CD14-positive monocyte (primary cell): ENCODE results near the gene TMEM132D. TPM values are rescaled to one million over a fixed set of nuclear protein-coding genes. Genes with fewer than 3 reads are reported as not detected.

Source experiments
- DNase-seq, 3 donors: peaks; one replicate each; pipeline ENCODE4 v3.0.0-alpha.2; 2011 to 2022
- H2AFZ ChIP-seq: 2 replicates; pipeline ENCODE4 v1.6.0; 2012; ENCODE audit warnings: mild to moderate bottlenecking, low read depth, low read length, inconsistent platforms; ENCODE audit not compliant: insufficient read depth, poor library complexity, severe bottlenecking
- H3K27ac ChIP-seq, 2 donors: 1 replicate in 1 of 2; 2 replicates in 1 of 2; pipeline ENCODE4 v1.5.1; 2012 to 2013; ENCODE audit warnings: low read length in 2 of 2, control low read depth in 1 of 2, inconsistent platforms in 1 of 2, low read depth in 1 of 2, mild to moderate bottlenecking in 1 of 2
- H3K27me3 ChIP-seq, 2 donors: one replicate each; pipeline versions ENCODE4 v1.6.0 to v1.6.1; 2011 to 2013; ENCODE audit warnings: low read length in 2 of 2; ENCODE audit not compliant: control insufficient read depth in 2 of 2, insufficient read depth in 2 of 2
- H3K36me3 ChIP-seq, 2 donors: replicated peaks in 1 of 2; 1 replicate in 1 of 2; 2 replicates in 1 of 2; pipeline versions ENCODE4 v1.5.1 to v1.6.1; 2012 to 2013; ENCODE audit warnings: low read length in 2 of 2, control low read depth in 1 of 2, inconsistent platforms in 1 of 2, mild to moderate bottlenecking in 1 of 2; ENCODE audit not compliant: insufficient read depth in 2 of 2, control insufficient read depth in 1 of 2
- H3K4me1 ChIP-seq, 2 donors: 1 replicate in 1 of 2; 2 replicates in 1 of 2; pipeline versions ENCODE4 v1.5.1 to v1.6.1; 2012 to 2013; ENCODE audit warnings: low read length in 2 of 2, control low read depth in 1 of 2, inconsistent platforms in 1 of 2, mild to moderate bottlenecking in 1 of 2, moderate library complexity in 1 of 2; ENCODE audit not compliant: insufficient read depth in 2 of 2, control insufficient read depth in 1 of 2
- H3K4me2 ChIP-seq: replicated peaks from 2 replicates; pipeline ENCODE3; 2012; ENCODE audit warnings: low read length, moderate library complexity, mild to moderate bottlenecking; ENCODE audit not compliant: poor library complexity, severe bottlenecking; ENCODE audit errors: extremely low read depth
- H3K4me3 ChIP-seq, 3 experiments: fragments of 200-600 bp in 1 of 3; sonication (generic) in 1 of 3; replicated peaks in 1 of 3; 1 replicate in 2 of 3; 2 replicates in 1 of 3; pipeline ENCODE4 v1.5.1; 2011 to 2013; ENCODE audit warnings: low read length in 3 of 3, mild to moderate bottlenecking in 3 of 3, control low read depth in 2 of 3, low read depth in 2 of 3, inconsistent platforms in 1 of 3, moderate library complexity in 1 of 3
- H3K79me2 ChIP-seq: 2 replicates; pipeline ENCODE4 v1.6.0; 2012; ENCODE audit warnings: mild to moderate bottlenecking, control low read depth, inconsistent platforms, low read length, moderate library complexity; ENCODE audit not compliant: insufficient read depth
- H3K9ac ChIP-seq: 2 replicates; pipeline ENCODE4 v1.6.0; 2017; ENCODE audit warnings: low read length, mild to moderate bottlenecking; ENCODE audit not compliant: insufficient read depth, poor library complexity, severe bottlenecking
- H3K9me3 ChIP-seq, 2 donors: replicated peaks in 1 of 2; 1 replicate in 1 of 2; 2 replicates in 1 of 2; pipeline versions ENCODE4 v1.5.1 to v1.6.1; 2012 to 2013; ENCODE audit warnings: low read length in 2 of 2, control low read depth in 1 of 2; ENCODE audit not compliant: control insufficient read depth in 1 of 2, insufficient read depth in 1 of 2
- H4K20me1 ChIP-seq: 2 replicates; pipeline ENCODE4 v1.6.0; 2012; ENCODE audit warnings: mild to moderate bottlenecking, low read length, control low read depth, moderate library complexity; ENCODE audit not compliant: insufficient read depth
- H3K27ac Mint-ChIP-seq, 7 donors: one replicate each; pipeline ENCODE4 v1.8.0; 2020; ENCODE audit warnings: mild to moderate bottlenecking in 7 of 7, mixed read lengths in 7 of 7, moderate library complexity in 6 of 7, inconsistent platforms in 2 of 7
- H3K27me3 Mint-ChIP-seq, 3 donors: one replicate each; pipeline ENCODE4 v1.8.0; 2021 to 2022; ENCODE audit warnings: low read depth in 3 of 3, mild to moderate bottlenecking in 3 of 3, mixed read lengths in 3 of 3, moderate library complexity in 3 of 3, inconsistent platforms in 1 of 3
- H3K36me3 Mint-ChIP-seq, 2 donors: one replicate each; pipeline ENCODE4 v1.8.0; 2020; ENCODE audit warnings: mixed read lengths in 2 of 2, inconsistent platforms in 1 of 2, mild to moderate bottlenecking in 1 of 2
- H3K4me1 Mint-ChIP-seq: one replicate; pipeline ENCODE4 v1.8.0; 2020; ENCODE audit warnings: mild to moderate bottlenecking, mixed read lengths
- H3K4me3 Mint-ChIP-seq, 2 donors: one replicate each; pipeline ENCODE4 v1.8.0; 2020; ENCODE audit warnings: mild to moderate bottlenecking in 2 of 2, mixed read lengths in 2 of 2, moderate library complexity in 1 of 2
- H3K9me3 Mint-ChIP-seq, 7 donors: one replicate each; pipeline ENCODE4 v1.8.0; 2020 to 2022; ENCODE audit warnings: mixed read lengths in 7 of 7, mild to moderate bottlenecking in 6 of 7, moderate library complexity in 6 of 7, inconsistent platforms in 2 of 7
- WGBS: methylation state at CpG from one replicate; pipeline ENCODE4 v1.1.5; 2013; ENCODE audit warnings: missing lambda C conversion rate; ENCODE audit not compliant: insufficient coverage; 5-methylcytosine and 5-hydroxymethylcytosine counted together
- intact Hi-C, 2 donors: fragments of 100-400 bp; cut with micrococcal nuclease; formaldehyde crosslinking; loops; one replicate each; pipeline versions ENCODE4 v1.15.0 to v1.15.1; 2023
- polyA plus RNA-seq, 3 donors: library from polyadenylated mRNA; depleted of rRNA in 1 of 3; unstranded in 2 of 3; stranded (reverse) in 1 of 3; fragments of 300-500 nt in 2 of 3; fragments of >200 nt in 1 of 3; fragmentation: Illumina TruSeq in 2 of 3; gene quantifications; 1 replicate in 2 of 3; 2 replicates in 1 of 3; pipeline ENCODE4 v1.2.3, GENCODE V29; 2012 to 2021
- TF ChIP-seq, protein P1 (sequence below): fragments of 200-600 bp; IDR thresholded peaks from one replicate; pipeline ENCODE4 v1.8.0; 2022; ENCODE audit warnings: antibody characterized with exemption, mild to moderate bottlenecking

TMEM132D gene
- polyA plus RNA-seq, 3 donors = 0.04 TPM; not detected in 2

DNA sequence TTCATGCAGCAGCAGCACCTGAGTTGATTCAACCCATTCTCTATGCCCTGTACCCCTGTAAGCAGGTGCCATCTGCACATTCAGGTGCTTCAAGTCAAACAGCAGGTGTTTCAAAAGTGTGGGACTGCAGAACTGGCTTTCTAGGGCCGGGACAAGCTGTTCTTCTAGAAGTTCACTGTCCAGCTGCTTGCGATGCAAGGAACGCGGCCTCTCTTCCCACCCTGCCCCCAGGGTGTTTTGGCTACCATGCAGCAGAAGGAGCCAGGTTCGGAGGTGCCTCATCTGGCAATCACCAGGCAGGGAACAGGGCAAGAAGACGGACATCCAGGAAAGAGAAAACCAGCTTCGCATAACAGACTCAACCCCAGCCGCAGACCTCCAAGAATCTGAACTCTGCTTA, 35.2 kb downstream of the TMEM132D start:
- Mint-ChIP-seq H3K36me3 (no peaks in the 10 kb centered on the region), H3K27me3 (peaks cover 0 to 2% (median 0%) of the 10 kb centered on the region in 3 donors), H3K4me1 (no peaks in the 10 kb centered on the region), H3K27ac (no peak overlapping the region), H3K4me3 (no peak overlapping the region), H3K9me3 (peaks cover 0 to 15% (median 7%) of the 10 kb centered on the region in 7 donors)
- WGBS = 84% methylated on average over 6 of the region's 8 CpGs
- Histone ChIP-seq H3K9me3 (peaks cover 11 to 23% of the 10 kb centered on the region in 2 donors), H2AFZ (no peak overlapping the region), H3K27me3 (no peaks in the 10 kb centered on the region), H3K27ac (no peak overlapping the region), H3K4me2 (no peak overlapping the region), H3K4me1 (no peaks in the 10 kb centered on the region), H3K4me3 (no peak overlapping the region), H3K79me2 (no peaks in the 10 kb centered on the region), H3K9ac (no peak overlapping the region), H4K20me1 (no peaks in the 10 kb centered on the region), H3K36me3 (no peaks in the 10 kb centered on the region)
- no peak for DNase-seq
- intact Hi-C loops = no loop called here
- TF ChIP-seq, protein P1, sequence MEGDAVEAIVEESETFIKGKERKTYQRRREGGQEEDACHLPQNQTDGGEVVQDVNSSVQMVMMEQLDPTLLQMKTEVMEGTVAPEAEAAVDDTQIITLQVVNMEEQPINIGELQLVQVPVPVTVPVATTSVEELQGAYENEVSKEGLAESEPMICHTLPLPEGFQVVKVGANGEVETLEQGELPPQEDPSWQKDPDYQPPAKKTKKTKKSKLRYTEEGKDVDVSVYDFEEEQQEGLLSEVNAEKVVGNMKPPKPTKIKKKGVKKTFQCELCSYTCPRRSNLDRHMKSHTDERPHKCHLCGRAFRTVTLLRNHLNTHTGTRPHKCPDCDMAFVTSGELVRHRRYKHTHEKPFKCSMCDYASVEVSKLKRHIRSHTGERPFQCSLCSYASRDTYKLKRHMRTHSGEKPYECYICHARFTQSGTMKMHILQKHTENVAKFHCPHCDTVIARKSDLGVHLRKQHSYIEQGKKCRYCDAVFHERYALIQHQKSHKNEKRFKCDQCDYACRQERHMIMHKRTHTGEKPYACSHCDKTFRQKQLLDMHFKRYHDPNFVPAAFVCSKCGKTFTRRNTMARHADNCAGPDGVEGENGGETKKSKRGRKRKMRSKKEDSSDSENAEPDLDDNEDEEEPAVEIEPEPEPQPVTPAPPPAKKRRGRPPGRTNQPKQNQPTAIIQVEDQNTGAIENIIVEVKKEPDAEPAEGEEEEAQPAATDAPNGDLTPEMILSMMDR = no peak

DNA sequence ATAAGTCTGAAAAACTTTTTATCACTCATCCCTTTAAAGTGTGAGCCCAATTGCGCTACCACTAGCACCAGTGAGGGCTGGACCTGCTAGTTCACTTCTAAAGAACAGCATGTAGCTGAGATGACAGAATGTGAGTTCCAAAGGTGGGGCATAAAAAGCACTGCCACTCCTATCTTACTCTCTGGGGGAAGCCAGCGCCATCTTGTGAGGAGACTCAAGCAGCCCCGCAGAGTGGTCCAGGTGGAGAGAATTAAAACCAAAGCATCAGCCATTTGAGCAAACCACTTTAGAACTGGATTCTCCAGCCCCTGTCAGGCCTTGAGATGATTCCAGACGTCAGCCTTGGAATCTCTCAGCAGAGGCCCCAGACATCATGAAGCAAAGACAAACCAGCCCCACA, 39.9 kb downstream of the TMEM132D start:
- Mint-ChIP-seq H3K9me3 (peaks cover 2 to 18% (median 7%) of the 10 kb centered on the region in 7 donors), H3K27me3 (no peaks in the 10 kb centered on the region), H3K36me3 (no peaks in the 10 kb centered on the region), H3K27ac (no peak overlapping the region), H3K4me1 (no peaks in the 10 kb centered on the region), H3K4me3 (no peak overlapping the region)
- Histone ChIP-seq H3K4me1 (no peaks in the 10 kb centered on the region), H4K20me1 (no peaks in the 10 kb centered on the region), H2AFZ (no peak overlapping the region), H3K9ac (no peak overlapping the region), H3K27ac (no peak overlapping the region), H3K4me3 (no peak overlapping the region), H3K79me2 (no peaks in the 10 kb centered on the region), H3K27me3 (no peaks in the 10 kb centered on the region), H3K4me2 (no peak overlapping the region), H3K36me3 (no peaks in the 10 kb centered on the region), H3K9me3 (peaks cover 11 to 23% of the 10 kb centered on the region in 2 donors)
- DNase-seq = no peak
- intact Hi-C loops = no loop called here
- WGBS = 50% methylated on average over 2 of the region's 4 CpGs
- TF ChIP-seq, protein P1 = no peak
